A549 treated with AZD9567 at 1 μM for 4 hours (cell line): ENCODE results near the gene GPLD1. TPM values are rescaled to one million over a fixed set of nuclear protein-coding genes. Genes with fewer than 3 reads are reported as not detected.

Experiments used
- total RNA-seq: library from RNA; stranded (reverse); fragments of 200-300 nt; extraction: Qiagen RNA extraction; gene quantifications from 5 replicates; pipeline ENCODE4 v1.2.3, GENCODE V29; 2022; ENCODE audit not compliant: insufficient read depth

Gene GPLD1, protein sequence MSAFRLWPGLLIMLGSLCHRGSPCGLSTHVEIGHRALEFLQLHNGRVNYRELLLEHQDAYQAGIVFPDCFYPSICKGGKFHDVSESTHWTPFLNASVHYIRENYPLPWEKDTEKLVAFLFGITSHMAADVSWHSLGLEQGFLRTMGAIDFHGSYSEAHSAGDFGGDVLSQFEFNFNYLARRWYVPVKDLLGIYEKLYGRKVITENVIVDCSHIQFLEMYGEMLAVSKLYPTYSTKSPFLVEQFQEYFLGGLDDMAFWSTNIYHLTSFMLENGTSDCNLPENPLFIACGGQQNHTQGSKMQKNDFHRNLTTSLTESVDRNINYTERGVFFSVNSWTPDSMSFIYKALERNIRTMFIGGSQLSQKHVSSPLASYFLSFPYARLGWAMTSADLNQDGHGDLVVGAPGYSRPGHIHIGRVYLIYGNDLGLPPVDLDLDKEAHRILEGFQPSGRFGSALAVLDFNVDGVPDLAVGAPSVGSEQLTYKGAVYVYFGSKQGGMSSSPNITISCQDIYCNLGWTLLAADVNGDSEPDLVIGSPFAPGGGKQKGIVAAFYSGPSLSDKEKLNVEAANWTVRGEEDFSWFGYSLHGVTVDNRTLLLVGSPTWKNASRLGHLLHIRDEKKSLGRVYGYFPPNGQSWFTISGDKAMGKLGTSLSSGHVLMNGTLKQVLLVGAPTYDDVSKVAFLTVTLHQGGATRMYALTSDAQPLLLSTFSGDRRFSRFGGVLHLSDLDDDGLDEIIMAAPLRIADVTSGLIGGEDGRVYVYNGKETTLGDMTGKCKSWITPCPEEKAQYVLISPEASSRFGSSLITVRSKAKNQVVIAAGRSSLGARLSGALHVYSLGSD
- 0.84 to 1.4 TPM (median 0.98 TPM) in 4 of 5 replicates, not detected in the other for total RNA-seq

DNA sequence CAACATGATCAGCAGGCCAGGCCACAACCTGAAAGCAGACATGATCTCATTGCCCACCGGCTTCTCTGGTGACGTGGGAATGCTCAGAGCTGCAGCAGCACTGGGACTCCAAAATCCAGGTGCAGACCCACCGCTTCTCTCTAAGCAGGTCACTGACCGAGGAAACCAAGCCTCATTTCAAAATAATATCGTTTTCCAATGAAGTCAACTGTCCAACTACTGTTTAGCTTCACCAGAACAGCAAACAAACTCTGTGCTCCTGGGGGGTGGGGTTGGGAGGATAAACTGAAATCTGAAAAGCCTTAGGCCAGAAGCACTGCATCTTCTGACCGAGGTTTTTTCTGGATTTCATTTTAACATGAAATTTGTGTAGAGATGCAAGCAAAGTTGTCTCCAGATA is at the start of gene GPLD1:
GPLD1 (minus strand) TSS at position 109 of the 400 bp plus-strand sequence; CDS start at position 42, 67 bp downstream.

DNA sequence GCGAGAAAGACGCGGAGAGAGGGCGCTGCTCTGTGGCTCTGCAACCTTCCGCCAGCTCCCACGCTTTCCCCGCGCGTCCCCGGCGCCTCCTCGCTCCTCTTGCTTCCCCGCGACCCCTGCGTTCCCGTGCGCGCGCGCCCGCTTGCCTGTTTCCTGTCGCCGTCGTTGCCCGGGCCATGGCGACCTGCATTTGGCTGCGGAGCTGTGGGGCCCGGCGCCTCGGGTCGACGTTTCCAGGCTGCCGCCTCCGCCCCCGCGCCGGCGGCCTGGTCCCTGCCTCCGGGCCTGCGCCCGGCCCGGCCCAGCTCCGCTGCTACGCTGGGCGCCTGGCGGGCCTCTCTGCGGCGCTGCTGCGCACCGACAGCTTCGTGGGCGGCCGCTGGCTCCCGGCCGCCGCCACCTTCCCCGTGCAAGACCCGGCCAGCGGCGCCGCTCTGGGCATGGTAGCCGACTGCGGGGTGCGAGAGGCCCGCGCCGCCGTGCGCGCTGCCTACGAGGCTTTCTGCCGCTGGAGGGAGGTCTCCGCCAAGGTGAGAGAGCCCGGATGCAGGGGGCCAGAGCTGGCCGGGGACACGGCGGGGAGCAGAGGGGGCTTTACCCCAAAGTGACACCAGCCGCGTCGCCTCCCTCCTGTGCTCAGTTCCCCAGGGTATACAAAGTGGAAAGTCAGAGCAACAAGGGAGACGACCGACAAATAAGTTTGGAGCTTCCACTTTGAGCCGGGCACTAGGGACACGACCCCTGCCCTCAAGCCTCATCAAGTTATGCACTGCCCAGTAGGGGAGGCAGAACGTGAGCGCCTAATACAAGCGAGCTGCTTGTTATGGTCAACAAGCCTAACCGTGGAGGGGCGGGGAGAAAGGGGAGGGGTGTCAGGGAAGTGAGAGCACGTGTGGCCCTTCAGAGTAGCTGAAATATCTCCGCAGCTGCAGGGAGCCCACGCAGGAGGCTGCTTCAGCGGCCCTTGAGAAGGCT is 5.7 kb upstream of the GPLD1 start, which contains the start of gene ALDH5A1:
ALDH5A1 (plus strand) TSS at position 149 of the 975 bp plus-strand sequence; CDS start at position 177, 28 bp downstream.

DNA sequence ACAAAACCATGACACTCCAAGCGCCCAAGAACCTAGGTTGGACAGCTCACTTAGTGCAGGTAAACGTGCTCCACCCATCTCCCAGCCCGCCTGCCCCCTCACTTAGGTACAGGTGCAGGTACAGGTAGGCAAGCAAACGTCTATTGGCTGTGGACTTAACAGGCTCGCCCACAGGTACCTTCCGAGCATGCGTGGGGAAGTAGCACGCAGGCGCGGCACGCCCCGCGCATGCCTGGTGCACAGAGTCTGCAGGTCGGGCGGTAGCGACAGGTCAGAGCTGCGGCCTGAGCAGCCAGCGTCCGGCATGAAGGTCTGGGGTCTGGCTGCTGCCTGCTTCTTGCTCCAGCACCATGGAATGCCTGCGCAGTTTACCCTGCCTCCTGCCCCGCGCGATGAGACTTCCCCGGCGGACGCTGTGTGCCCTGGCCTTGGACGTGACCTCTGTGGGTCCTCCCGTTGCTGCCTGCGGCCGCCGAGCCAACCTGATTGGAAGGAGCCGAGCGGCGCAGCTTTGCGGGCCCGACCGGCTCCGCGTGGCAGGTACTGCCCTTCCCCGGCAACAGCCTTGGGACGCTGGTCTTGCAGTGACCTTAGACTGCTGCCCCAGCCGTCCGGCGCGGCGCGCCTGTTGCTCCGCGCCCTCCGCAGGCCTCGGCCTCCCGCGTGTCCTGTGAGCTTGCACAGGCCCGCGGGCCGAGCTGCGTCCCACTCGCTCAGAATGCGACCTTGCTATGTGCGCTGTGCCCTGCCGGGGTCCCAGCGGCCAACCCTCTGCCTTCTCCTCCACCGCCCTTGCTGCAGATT is 86.5 kb downstream of the GPLD1 start, which contains the start of gene MRS2:
MRS2 (plus strand) TSS at position 240 of the 804 bp plus-strand sequence; CDS start at position 351, 111 bp downstream.

Other genes with a start within 250 kb of the GPLD1 start
- gene DCDC2, start 131.5 kb downstream of the GPLD1 start, total RNA-seq, result 1.8 to 3.9 TPM (median 2.5 TPM) in 5 replicates
- gene MRS2, start 86.6 kb downstream of the GPLD1 start, total RNA-seq, result 18.7 to 22.7 TPM (median 21.6 TPM) in 5 replicates
- 7.1 to 12.6 TPM (median 7.5 TPM) in 5 replicates for gene ALDH5A1, start 5.4 kb upstream of the GPLD1 start, total RNA-seq
- gene KIAA0319, start 156.6 kb upstream of the GPLD1 start, total RNA-seq, result 1.4 to 2.1 TPM (median 2.1 TPM) in 5 replicates
- 30.0 to 33.6 TPM (median 30.3 TPM) in 5 replicates for gene TDP2, start 177.3 kb upstream of the GPLD1 start, total RNA-seq
- 8.7 to 29.0 TPM (median 24.2 TPM) in 5 replicates for gene ACOT13, start 177.5 kb upstream of the GPLD1 start, total RNA-seq
- gene C6orf62, start 229.6 kb upstream of the GPLD1 start, total RNA-seq, result 50.0 to 74.7 TPM (median 51.0 TPM) in 5 replicates